Airway epithelial cell (primary cell): ENCODE measurements around the gene FAM72D. TPM values are rescaled to one million over a fixed set of nuclear protein-coding genes. Genes with fewer than 3 reads are reported as not detected.

Experiments
- total RNA-seq: library from RNA; depleted of rRNA; stranded (reverse); fragments of >200 nt; gene quantifications from 2 replicates; pipeline ENCODE4 v1.2.3, GENCODE V29; 2015

Gene FAM72D
- 0.33 and 2.0 TPM in 2 replicates for total RNA-seq

GRCh38 chr1:145095284-145096057 lies at the start of gene FAM72D, which contains the start of gene SRGAP2B:
Gene FAM72D, plus strand, starts transcription at chr1:145095974. Its CDS starts 874 bp downstream, at chr1:145096848.
Gene SRGAP2B, minus strand, starts transcription at chr1:145095328. Its CDS starts 2,427 bp downstream, at chr1:145092901.

Other genes starting within 250 kb of the FAM72D start
- gene SRGAP2B, start 646 bp upstream of the FAM72D start, total RNA-seq, result 15.0 and 18.6 TPM in 2 replicates
- not detected in 2 replicates for gene PPIAL4D, start 146.2 kb downstream of the FAM72D start, total RNA-seq